GM12892 (cell line): ENCODE measurements around the gene ETS2.

ENCODE experiments used
- POLR2A ChIP-seq: IDR thresholded peaks from 2 replicates; pipeline ENCODE4 v1.6.1; 2011; ENCODE audit warnings: low read depth, low read length, control low read depth
- POLR2AphosphoS5 ChIP-seq: IDR thresholded peaks from 2 replicates; pipeline ENCODE4 v1.6.1; 2011; ENCODE audit warnings: low read depth, low read length, control low read depth

GRCh38 chr21:38863843-38864363 lies 58.2 kb downstream of the ETS2 start:
- TF ChIP-seq POLR2A (no peak), POLR2AphosphoS5 (no peak)
